ENCODE results near the gene NUDT7.

The NUDT7 gene

DNA sequence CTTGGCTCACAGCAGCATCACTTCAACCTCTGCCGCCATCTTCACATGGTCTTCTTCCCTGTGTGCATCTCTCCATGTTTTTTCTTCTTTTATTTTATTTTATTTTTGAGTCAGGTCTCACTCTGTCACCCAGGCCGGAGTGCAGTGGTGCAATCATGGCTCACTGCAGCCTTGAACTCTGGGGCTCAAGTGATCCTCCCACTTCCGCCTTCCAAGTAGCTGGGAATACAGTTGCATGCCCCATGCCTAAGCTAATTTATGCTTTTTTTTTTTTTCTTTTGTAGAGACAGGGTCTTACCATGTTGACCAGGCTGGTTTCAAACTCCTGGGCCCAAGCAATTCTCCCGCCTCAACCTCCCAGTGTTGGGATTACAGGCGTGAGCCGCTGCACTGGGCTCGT lies 1.9 kb downstream of the NUDT7 start:
- DNase-seq: no peak

DNA sequence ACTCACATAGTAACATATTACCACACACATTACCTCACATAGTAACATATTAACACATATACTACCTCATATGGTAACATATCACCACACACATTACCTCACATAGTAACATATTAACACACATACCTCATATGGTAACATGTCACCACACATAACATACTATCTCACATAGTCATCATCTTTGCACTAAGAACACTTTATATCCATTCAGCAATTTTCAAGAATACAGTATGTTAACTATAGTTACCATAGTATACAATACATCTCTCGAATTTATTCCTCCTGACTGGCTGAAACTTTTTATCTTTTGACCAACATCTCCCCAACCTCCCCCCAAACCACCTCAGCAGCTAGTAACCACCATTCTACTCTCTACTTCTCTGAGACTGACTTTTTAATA lies 7.6 kb downstream of the NUDT7 start:
- DNase-seq: no peak

DNA sequence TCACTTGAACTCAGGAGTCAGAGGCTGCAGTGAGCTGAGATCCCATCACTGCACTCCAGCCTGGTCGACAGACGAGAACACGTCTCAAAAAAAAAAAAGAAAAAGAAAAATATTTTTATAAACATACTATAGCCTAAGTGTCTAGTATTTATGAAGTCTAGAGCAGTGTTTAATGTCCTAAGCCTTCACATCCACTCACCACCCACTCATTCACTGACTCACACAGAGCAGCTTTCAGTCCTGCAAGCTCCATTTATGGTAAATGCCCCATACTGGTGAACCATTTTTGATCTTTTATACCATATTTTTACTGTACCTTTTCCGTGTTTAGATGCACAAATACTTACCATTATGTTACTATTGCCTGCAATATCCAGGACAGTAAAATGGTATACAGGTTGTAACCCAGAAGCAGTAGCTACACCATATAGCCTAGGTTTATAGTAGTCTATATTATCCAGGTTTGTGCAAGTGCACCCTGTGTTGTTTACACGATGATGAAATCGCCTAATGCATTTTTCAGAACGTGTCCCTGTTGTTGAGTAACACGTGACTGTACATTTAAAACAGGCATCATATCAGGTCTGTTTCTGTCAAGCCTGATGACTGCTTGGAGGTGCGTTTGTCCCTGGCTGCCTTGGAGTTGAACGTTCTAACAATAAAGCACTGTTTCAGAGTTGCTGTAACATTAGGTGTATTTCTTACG lies 10.1 kb downstream of the NUDT7 start:
- DNase-seq: no peak

DNA sequence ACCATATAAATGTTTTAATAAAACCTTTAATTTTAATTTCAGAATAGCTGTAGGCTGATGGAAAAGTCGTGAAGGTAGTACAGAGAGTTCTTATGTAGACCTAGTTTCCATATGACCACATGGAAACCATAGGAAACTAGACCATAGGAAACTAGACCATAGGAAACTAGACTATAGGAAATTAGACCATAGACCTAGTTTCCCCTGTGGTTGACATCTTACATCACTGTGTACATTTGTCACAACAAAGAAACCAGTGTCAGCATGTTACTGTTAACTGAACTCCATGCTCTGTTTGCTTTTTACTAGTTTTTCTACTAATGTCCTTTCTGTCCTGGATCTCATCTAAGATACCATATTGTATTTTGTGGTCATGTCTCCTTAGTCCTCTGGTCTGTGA lies 14.6 kb downstream of the NUDT7 start:
- DNase-seq: no peak

DNA sequence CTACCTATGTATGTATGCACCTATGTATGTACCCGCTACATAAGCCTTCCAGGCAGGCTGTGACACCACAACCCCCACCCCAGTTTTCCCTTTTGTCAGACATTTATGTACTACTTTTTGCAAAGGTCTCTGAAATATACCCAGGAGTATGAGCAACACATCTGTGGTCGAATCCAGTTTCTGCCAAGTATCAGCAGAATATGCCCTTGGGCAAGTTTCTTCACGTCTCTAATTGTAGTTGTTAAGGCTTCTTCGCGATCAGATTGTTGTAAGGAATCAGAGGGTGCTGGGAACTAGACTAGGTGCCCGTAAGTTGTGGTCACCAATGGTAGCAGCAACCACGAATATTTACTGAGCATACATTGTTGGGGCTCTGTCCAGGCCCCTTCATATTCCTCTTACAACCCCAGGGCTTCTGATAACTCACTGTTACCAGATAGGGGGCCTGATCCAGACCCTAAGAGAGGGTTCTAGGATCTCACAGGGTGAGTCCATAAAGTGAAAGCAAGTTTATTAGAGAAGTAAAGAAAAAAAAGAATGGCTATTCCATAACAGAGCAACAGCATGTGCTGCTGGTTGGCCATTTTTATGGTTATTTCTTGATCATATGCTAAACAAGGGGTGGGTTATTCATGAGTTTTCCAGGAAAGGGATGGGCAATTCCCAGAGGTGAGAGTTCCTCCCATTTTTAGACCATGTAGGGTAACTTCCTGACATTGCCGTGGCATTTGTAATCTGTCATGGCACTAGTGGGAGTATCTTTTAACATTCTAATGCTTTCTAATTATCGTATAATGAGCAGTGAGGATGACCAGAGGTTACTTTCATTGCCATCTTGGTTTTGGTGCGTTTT lies 16.6 kb downstream of the NUDT7 start:
- DNase-seq: no peak

DNA sequence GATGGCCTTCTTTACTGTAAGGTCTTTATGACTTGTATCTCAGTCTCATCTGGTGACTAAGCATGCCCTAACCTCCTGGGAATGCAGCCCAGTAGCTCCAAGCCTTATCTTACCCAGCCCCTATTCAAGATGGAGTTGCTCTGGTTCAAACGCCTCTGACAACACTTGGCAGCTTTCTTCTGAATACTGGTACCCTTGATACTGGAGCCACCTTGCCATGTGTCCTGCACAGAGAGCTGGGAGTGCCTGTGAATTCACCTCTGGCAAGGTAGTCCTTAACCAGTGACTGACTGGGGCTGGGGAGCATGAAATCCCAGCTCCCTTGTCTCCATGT lies 17.2 kb downstream of the NUDT7 start:
- DNase-seq: no peak

DNA sequence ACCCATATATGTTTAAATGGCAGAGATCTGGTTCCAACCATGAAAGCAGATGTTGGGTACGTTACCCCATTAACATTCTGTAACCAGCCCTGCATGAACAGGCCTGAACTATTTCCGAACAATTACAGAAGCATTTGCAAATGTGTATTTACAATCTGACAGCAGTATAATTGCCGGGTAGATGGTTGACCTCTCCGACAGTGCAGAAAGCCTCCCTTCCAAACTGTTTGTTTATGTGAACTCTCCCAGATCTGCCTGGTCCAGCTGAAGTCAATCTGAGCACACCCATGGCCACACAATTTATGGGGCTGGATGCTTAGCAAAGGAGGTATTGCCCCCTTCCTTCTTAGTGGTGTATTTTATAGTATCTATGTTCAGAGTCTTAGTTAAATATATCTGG lies 21.8 kb downstream of the NUDT7 start:
- no peak for DNase-seq

DNA sequence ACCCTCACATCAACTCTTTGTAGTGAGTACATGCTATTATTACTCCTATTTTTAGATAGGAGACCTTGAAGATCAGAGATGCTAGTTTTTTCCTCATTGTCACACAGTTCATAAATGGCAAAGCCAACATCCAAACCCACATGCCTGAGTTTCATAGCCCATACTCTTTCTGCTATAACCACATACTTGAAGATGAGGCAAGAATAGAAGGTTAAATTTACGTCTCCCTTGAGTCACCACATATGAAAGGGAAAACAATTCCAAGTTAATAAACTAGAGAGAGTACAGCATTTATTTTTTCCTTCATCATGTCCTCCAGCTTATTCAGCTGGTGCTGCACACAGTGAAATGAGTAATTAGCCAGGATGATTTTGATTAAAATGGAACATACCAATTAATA lies 23.7 kb downstream of the NUDT7 start:
- no peak for DNase-seq

DNA sequence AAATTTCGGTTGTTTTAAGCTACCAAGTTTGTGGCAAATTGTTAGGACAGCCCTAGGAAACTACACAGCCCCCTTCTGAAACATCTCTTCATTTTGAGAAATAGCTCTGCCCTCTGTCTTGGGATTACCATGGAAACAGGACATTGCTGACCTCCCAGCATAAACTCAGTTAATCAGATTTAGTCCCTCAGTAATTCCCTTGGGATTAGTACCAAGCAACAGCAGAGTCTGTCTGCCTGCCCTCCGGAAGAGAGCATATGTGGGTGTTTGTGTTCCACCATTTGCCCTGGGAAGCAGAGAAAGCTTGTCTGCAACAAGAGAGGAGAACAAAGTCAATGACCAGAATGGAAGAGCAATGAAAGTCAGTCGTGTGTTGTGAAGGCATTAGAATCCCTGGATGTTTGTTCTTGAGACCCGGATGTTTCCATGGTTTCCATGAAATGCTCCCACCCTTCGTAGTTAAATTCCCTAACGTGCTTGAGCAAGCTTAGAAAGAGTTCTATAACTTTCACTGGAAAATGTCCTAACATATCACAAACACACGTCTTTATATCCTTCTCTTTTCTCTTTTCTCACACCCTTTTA lies 26.2 kb downstream of the NUDT7 start:
- no peak for DNase-seq

DNA sequence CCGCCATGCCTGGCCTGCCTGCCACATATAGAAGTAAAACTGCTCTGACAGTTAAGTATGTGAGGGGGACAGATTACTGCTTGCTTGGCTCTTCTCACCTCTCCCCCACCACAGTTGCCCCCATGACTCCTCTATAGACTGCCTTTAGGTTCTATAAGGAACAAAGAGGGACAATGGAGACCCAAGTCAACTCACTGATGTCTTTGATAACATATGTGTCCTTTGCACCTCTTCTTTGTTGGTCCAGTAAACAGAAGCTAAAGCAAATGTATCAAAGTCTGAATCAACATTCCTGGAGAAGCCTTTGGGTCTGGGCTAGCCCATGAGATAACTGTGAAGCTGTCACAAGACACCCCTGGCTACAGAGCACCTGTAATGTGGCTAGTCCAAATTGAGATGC lies 27.1 kb downstream of the NUDT7 start:
- no peak for DNase-seq

DNA sequence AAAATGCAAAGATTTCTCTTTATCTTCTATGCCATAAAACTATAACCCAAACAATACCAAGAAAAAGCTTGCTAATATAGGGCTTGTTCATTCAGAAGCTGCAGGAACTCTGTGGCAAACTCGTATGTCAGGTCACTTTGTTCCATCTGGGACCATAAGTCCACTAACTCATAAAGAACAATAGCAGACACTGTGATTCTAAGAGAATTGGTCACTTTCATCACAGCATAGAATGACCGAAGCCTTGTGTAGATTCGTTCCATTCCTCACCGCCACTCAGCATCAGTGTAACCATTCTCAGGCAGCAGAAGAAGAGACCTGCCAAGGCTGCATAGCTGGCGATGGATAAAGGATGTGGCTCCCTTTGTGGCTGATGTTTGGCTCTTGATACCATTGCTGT lies 35.7 kb downstream of the NUDT7 start:
- DNase-seq: no peak

DNA sequence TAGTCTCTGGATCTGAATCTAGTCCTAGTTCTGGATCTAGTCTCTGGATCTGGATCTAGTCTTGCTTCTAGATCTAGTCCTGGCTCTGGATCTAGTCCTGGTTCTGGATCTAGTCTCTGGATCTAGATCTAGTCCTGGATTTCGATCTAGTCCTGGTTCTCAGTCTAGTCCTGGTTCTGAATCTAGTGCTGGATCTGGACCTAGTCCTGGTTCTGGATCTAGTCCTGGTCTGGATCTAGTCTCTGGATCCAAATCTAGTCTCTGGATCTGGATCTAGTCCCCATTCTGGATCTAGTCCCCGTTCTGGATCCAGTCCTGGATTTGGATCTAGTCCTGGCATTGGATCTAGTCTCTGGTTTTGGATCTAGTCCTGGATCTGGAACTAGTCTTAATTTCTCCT lies 36.2 kb downstream of the NUDT7 start:
- no peak for DNase-seq

DNA sequence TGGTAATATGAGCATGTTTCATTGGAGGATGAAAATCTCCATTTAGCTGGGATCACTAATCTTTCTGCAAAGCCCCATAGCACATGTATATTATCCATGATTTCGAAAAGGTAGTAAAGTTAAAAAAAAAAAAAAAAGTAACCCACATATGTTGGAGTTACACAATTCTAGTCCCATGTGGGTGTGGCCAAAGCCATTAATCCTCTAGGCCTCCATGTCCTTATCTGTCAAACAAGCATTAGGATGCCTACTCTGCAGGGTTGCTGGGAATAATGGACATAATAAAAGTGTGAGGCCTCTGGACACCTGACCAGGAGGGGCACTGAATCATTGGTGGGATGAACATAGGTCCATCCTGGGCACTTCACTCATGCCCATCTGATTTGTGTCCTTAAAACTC lies 36.9 kb downstream of the NUDT7 start:
- no peak for DNase-seq

DNA sequence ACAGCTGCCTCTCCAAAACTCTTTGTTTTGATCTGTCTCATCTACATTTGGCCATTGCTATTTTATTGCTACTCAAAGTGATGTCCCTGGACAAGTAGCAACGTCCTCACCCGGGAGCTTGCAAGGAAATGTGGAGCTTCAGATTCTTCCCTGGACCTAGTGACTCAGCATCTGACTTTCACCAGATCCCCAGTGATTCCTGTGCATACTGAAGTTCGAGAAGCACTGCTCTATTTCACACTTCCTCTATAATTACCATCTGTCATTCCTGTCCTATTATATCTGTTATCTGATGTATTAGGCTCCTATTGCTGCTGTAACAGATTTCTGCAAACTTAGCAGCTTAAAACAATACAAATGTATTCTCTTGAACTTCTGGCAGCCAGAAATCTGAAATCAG lies 37.5 kb downstream of the NUDT7 start:
- no peak for DNase-seq

DNA sequence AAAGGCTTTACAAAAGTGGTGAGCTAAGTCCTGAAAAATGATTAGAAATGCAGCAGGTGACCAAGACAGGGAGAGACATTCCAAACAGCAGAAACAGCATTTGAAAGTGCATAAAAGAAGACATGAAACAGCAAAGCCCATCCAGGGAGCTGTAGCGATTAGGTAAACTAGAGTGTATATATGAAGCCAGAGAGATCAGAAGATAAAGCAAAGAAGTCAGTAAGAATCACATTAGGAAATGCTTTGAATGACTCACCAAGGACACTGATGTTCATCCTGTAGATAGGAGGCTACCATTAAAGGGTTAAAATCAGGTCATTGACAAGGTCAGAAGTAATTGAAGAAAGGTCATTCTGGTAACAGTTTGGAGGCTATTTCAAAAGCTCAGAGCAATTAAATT lies 38.5 kb downstream of the NUDT7 start:
- DNase-seq: no peak

DNA sequence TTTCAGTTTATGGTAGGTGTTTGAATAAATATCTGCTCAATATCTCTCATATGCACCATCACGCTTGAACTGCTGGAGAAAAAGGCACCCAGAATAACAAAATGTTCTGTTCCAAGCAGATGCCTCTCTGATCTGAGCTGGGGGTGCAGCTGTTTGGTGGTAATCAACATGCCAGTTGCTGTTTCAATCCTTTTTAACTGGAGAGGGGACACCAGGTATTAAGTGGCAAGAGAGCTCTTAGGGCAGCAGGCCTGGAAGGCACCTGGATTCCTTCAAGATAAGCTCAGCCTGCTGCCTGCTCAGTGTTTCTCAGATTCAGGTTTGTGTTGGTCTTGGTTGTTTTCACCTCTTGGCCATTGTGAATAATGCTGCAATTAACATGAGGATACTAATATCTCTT lies 38.9 kb downstream of the NUDT7 start:
- no peak for DNase-seq

DNA sequence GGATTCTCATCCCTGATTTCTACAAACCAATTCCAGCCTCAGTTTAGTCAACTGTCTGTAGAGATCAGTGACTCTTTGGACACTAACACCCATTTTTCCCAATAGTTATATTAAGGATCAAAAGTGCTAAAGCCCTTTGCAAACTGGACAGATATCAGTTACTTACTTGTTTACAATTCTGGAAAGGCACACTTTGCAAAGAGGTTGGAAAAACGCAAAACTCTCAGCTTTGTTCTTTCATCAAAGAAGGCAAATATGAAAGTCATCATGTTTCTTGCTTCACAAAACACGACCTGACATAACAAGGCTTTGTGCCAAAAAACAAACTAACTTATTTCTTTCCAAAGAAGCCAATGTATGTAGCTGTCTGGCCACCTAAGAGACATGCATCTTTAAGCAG lies 39.9 kb downstream of the NUDT7 start:
- DNase-seq: no peak

DNA sequence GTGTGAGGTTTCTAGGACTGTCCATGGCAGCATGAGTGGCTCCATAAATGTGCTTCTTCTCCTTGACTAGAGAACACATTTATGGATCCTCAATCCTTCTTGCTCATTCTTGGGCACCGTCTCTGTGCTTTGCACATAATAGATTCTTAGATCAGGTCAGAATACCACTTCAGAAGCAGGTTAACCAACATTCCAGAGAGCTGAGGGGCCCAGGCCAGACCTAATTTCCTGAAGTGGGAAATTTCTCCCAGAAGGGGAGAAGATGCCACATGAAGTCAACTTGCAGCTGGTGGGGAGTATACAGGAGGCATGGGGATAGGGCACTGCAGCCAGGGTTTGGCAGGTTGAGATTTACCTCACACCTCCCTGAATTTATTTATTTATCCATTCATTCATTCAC lies 41.7 kb downstream of the NUDT7 start:
- DNase-seq: no peak

DNA sequence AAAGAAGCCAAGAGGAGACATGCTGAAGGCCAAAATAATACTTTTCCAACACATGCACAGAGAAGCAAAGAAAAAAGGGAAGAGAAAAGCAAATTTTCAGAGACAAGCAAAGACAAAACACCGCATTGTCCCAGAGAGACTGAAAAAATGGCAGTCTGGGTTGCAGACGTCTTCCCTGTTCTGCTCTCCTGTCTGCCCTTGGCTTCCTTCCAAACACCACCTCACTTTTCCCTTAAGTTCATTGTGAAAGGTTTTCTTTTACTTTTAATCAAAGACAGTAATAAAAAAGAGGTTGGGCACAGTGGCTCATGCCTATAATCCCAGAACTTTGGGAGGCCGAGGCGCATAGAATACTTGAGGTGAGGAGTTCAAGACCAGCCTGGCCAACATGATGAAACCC lies 44.9 kb downstream of the NUDT7 start:
- no peak for DNase-seq

DNA sequence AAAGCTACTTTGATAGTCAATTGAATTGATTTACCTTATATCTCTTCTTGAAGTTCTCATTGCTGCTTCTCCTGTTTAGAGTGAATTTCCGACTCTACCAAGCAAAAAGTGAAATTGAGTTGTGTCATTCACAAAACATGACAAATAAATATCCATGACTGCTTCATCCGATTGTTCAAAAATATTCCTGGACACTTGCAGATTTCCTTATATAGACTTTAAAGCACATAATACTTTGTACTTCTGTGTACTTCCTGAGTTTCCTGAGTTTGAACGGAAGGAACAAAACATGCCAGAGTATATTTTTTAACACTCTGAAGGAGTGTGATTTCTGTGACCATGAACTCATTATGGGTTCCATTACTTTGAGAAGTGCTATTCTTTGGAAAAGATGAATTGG lies 45.5 kb downstream of the NUDT7 start:
- DNase-seq: no peak

DNA sequence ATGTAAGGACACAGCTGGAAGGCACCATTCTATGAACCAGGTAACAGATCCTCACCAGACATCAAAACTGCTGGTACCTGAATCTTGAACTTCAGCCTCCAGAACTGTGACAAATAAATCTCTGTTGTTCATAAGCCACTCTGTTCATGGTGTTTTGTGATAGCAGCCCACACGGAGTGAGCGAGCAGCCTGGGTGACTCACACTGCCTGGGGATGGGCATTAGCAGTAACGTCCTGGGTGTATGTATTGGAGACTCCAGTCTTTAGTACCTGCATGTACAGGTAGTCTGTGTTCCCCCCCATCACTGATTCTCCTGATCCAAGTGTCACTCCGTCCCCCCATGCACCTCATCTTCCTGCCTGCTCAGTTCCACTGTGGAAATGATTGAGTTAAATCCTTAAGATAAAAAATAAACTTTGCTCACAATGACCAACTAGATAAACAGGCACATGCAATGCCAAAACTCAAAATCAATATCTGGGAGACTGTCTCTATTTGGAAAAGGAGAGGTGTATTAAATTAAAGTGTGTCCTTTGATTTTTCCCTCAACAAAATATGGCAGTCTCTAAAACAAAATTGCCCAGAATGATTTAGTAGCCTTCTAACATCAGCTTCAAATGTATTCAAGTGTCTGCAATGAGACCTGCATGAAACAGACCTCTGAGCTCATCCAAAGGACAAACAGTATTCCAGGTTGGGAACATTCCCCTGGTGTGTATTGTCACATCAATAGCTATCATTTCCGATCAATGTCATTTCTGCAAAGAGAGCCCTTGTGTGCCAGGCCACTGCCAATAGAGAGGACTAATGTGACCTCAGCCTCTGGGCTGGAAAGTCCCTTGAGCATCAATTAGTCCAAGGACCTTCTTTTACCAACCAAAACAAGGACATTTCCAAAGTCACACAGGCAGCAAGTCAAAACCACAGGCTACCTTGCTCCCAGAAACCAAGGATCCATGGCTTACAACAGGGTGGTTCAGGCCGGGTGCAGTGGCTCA lies 53.9 kb downstream of the NUDT7 start:
- DNase-seq: no peak

DNA sequence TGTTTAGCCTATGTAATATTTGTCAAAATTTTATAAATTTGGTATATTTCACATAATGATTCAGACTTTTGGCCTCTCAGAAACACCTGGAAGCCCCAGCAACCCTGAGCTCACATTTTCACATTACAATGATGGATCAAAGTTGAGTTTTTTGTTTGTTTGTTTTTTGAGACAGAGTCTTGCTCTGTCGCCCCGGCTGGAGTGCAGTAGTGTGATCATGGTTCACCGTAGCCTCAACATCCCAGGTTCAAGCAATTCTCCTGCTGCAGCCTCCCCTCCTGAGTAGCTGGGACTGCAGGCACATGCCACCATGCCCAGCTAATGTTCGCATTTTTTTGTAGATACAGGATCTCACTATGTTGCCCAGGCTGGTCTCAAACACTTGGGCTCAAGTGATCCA lies 55.4 kb downstream of the NUDT7 start:
- no peak for DNase-seq

DNA sequence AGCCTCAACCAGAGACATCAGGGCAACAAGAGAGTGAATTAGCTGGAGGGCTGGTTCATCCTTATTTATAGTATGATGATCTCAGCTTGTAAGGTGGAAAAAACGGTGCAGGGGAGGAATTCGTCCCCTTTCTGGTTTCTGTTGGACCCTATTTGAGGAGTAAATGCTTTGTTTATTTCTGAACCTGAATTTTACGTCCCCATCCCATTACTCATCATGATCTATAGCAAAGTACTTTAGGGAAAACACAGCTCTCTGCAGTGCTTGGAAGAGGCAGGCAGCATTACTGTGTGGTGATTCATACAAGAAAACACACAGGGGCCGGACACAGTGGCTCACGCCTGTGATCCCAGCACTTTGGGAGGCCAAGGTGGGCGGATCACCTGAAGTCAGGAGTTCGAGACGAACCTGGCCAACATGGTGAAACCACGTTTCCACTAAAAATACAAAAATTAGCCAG lies 58.1 kb downstream of the NUDT7 start:
- no peak for DNase-seq

Data from C1 segment of cervical spinal cord (tissue), 14 donors.